ENCODE results near the gene TSC22D3. TPM values are rescaled to one million over a fixed set of nuclear protein-coding genes. Genes with fewer than 3 reads are reported as not detected.

Gene TSC22D3
- total RNA-seq, 1 donor from 2014 or later = 41.4 TPM

DNA sequence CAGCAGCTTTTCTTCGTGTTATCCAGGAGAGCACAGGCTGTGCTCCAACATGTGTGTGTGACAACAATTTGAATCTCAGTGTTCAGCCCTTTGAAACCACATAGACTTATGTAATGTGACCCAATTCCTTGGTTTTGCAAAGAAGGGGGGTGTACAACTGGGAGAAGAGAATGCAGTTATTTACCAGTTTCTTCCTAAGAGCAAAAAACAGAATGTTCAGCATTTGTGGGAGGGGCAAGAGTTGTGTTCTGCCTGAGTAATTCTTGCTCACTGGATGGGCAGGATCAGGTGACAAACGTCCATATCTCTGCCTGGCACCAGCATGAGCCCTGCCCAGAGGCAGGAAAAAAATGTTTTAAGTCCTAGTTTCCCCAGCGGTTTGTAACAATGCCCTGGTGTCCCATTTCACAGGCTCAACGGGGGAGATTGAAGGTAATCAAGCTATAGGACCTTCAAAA is 75.2 kb downstream of the TSC22D3 start:
- DNase-seq (ENCODE audit: low spot score, unreplicated experiment) = no peak
- Mint-ChIP-seq H3K36me3 (ENCODE audit: insufficient read depth) (no peaks in the 10 kb centered on the region), H3K4me1 (ENCODE audit: low read depth) (no peaks in the 10 kb centered on the region), H3K27me3 (no peaks in the 10 kb centered on the region), H3K4me3 (ENCODE audit: low read depth) (no peak overlapping the region), H3K27ac (no peak overlapping the region), H3K9me3 (ENCODE audit: low read depth) (no peaks in the 10 kb centered on the region)
- TF ChIP-seq CTCF (IDR thresholded peaks at IDR 0.05; ENCODE audit: unreplicated experiment) = no peak

DNA sequence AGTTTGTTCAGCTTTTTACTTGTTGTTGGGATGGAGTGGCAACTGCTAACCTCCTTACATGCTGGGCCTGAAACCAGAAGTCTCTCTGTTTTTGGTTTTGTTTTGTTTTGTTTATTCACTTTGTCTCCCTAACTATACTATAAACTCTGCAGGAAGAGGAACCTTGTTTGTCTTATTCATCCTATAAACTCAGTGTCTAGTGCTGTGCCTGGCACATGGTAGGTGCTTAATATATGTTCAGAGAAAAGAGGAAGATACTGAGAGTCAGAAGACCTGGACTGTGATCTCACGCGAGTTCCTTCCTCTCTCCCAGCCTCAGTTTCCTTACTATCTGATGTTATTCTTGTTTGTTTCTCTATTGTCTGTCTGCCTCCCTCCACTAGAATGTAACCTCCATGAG is 76.0 kb downstream of the TSC22D3 start:
- Mint-ChIP-seq H3K9me3 (ENCODE audit: low read depth) (no peaks in the 10 kb centered on the region), H3K27me3 (no peaks in the 10 kb centered on the region), H3K27ac (no peak overlapping the region), H3K4me3 (ENCODE audit: low read depth) (no peak overlapping the region), H3K36me3 (ENCODE audit: insufficient read depth) (no peaks in the 10 kb centered on the region), H3K4me1 (ENCODE audit: low read depth) (no peaks in the 10 kb centered on the region)
- DNase-seq (ENCODE audit: low spot score, unreplicated experiment) = no peak
- no peak for TF ChIP-seq CTCF (IDR thresholded peaks at IDR 0.05; ENCODE audit: unreplicated experiment)

DNA sequence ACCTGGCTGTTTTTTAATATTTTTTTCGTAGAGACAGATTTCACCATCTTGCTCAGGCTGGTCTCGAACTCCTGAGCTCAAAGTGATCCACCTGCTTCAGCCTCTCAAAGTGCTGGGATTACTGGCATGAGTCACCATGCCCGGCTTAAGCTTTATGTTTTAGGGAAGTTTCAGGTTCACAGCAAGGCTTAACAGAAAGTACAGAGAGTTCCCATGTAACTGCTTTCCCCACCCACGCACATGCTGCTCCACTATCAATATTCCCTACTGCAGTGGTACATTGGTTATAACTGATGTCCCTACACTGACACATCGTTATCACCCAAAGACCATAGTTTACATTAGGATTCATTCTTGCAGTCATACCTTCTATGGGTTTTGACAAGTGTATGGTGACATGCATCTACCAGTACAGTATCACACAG is 84.6 kb downstream of the TSC22D3 start:
- H3K36me3 Mint-ChIP-seq (ENCODE audit: insufficient read depth) = no peaks in the 10 kb centered on the region
- H3K4me1 Mint-ChIP-seq (ENCODE audit: low read depth) = peaks cover 3% of the 10 kb centered on the region
- no peaks in the 10 kb centered on the region for H3K27me3 Mint-ChIP-seq
- DNase-seq (ENCODE audit: low spot score, unreplicated experiment) = no peak
- H3K9me3 Mint-ChIP-seq (ENCODE audit: low read depth) = peaks cover 5% of the 10 kb centered on the region
- H3K4me3 Mint-ChIP-seq (ENCODE audit: low read depth) = no peak overlapping the region
- no peak overlapping the region for H3K27ac Mint-ChIP-seq
- no peak for TF ChIP-seq CTCF (IDR thresholded peaks at IDR 0.05; ENCODE audit: unreplicated experiment)

DNA sequence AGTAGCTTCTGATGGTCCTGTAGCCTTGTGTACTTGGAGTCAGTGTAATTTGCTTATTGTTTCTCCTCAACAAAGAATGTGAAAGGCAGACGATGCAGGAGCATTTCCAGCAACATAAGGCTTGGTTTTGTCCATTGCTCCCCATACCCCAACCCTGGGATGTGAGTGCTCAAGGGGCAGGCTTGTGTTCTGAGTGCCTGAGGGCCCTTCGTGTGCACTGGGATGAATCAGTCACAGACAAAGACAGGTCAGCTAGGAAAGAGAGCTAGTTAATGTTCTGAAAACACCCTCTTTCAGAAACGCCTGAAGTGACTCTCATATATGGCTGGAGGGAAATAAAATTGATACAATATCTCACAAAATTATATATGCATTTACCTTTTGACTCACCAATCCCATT is 88.1 kb downstream of the TSC22D3 start:
- Mint-ChIP-seq H3K27ac (no peak overlapping the region), H3K36me3 (ENCODE audit: insufficient read depth) (no peaks in the 10 kb centered on the region), H3K4me1 (ENCODE audit: low read depth) (peaks cover 8% of the 10 kb centered on the region), H3K27me3 (no peaks in the 10 kb centered on the region), H3K9me3 (ENCODE audit: low read depth) (peaks cover 14% of the 10 kb centered on the region), H3K4me3 (ENCODE audit: low read depth) (no peak overlapping the region)
- no peak for TF ChIP-seq CTCF (IDR thresholded peaks at IDR 0.05; ENCODE audit: unreplicated experiment)
- DNase-seq (ENCODE audit: low spot score, unreplicated experiment) = no peak

DNA sequence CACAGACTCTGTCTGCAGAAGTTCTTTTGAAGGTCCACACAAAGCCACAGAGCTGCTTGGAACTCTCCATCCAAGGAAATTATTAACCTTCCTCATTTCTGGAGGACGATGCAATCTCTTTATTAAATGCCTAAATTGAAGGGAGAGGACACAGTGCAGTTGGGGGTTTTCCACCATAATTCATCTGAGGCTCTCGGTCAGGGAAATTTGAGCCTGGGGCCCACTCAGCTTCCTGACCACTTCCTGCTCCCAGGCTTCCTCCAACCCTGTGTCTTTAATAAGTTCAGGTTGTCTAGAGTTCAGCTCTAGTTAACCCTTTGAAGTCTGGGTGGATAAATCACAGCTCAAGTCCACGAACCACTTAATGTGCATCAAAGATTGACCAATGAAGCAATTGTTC is 88.8 kb downstream of the TSC22D3 start:
- Mint-ChIP-seq H3K9me3 (ENCODE audit: low read depth) (peaks cover 14% of the 10 kb centered on the region), H3K4me3 (ENCODE audit: low read depth) (no peak overlapping the region), H3K27me3 (no peaks in the 10 kb centered on the region), H3K4me1 (ENCODE audit: low read depth) (peaks cover 8% of the 10 kb centered on the region), H3K27ac (no peak overlapping the region), H3K36me3 (ENCODE audit: insufficient read depth) (no peaks in the 10 kb centered on the region)
- TF ChIP-seq CTCF (IDR thresholded peaks at IDR 0.05; ENCODE audit: unreplicated experiment) = no peak
- DNase-seq (ENCODE audit: low spot score, unreplicated experiment) = no peak
